Stimulated activated CD4-positive, alpha-beta T cell treated with anti-CD3 and anti-CD28 coated beads, Interleukin-4, amount 100 ng/mL, for 1 hour (primary cell): ENCODE measurements around the gene ECE1.
A peak's percentile ranks its signal among the peaks of the same experiment; 100 is the strongest.

Experiments used
- DNase-seq: peaks from one replicate; pipeline ENCODE4 v3.0.0-alpha.2; 2020

The ECE1 gene

GRCh38 chr1:21266119-21266774, 24.0 kb downstream of the ECE1 start:
- no peak for DNase-seq

- no peak for DNase-seq
These were observed 24.6 kb downstream of the ECE1 start for GRCh38 chr1:21265644-21266043.

- DNase-seq = no peak
These were observed 25.4 kb downstream of the ECE1 start for GRCh38 chr1:21264898-21265297.

DNA sequence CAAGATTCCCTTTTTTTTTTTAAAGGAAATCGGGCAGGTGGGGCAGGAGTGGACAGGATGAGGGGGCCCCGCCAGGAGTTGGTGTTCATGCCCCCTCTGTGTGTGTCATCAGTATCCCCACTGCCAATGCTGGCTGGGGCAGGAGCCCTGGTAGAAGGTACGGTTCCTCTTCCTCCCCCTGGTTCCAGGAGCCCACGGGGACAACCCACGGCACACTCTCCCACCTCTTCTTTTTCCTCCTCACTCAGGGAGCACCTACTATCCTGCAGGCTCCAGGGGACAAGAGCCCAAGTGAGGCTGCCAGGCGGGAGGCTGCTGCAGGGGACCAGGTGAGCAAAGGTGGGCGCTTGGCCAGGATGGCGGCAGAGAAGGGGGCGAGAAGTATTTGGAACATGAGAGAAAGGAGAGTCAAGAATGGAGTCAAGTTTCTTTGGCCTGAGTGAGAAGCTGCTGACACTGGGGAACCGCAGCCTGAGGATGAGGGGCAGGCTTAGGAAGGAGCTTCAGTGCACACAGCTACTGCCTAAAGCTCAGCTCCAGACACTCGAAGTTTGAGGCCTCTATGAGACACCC, 26.5 kb downstream of the ECE1 start:
- DNase-seq = no peak

DNA sequence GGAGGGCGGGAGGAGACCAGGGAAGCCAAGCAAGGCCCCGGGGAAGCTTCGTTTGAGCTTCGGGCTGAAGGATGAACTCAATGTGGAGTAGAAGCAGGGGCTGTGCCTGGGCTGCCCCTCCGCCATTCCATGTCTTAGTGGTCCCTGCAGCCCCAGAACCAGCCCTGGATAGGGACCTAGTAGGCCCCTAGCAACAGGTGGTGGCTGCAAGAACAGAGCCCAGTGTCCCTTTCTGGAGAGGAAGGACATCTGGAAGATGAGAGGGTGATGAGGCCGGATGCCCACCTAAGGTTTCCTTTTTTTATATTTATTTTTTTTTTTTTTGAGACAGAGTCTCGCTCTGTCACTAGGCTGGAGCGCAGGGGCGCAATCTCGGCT, 27.2 kb downstream of the ECE1 start:
- no peak for DNase-seq

DNA sequence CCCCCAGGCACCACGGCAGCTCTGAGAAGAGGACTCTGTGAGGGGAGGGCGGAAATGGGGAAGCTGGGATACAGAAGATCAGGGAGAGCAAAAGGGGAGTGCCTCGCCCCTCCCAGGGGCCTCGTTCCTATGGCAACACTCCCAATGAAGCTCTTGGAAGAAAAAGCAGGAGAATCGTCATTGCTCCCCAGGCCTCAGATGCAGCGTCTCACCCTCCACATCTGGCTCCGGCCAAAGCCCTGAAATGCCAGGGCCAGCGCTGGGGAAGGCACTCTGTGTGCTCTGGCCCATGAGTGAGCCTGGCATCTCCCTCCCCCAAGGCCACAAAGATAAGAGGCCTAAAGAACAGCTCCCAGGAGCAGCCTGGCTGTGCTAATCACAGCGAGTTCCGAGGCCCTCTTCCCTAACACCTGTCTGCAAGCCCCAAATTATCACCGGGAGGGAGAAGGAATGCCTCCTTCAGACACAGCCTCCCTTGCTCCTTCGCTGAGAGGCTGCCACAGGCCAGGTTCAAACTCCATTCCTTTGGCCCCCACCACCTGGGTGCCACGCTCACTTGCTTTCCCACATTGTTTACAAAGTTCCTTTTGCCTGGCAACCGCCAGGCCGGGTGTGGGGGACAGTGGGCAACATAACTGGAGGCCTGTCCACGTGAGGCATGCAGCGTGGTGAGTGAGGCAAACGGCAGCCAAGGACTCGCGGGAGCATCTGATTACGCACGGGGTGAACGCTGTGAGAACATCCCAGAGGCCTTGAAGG, 27.8 kb downstream of the ECE1 start:
- DNase-seq = no peak

- DNase-seq = no peak
These were observed 28.5 kb downstream of the ECE1 start for GRCh38 chr1:21261551-21262292.

GRCh38 chr1:21260405-21261125, 29.7 kb downstream of the ECE1 start:
- no peak for DNase-seq

- no peak for DNase-seq
These were observed 30.8 kb downstream of the ECE1 start for GRCh38 chr1:21259316-21260076.

- no peak for DNase-seq
These were observed 31.7 kb downstream of the ECE1 start for GRCh38 chr1:21258331-21259134.

DNA sequence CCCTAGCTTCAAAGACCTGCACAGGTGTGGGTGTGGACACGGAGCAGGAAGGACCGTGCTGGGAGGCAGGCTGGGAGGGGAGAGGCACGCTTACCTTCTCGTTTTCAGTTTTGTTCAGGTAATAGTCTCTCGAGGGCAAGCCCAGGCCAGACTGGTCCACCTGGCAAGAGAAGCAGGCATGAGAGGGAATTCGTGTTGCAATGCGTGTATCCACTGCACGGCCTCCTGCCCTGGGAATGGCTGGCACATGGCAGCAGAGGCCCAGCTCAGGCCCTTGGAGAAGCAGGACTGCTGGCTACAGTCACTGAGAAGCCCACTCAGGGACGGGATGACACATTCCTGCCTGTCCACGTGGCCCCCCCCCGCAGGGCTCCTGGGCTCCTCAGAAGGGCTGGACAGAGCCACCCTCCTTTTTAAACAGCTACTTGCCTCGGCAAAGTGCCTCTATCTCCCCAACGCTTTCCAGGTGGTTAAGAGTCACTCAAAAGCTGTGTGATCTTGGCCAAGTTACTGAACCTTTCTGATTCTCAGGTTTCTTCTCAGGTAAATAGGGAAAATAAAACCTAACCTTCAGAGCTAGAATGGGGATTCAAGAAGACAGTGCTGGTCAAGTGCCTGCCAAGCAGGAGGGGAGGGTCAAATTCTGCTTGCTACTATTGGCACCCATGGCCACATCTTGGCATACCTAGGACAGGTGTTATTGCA, 32.7 kb downstream of the ECE1 start:
- DNase-seq = no peak

- DNase-seq = no peak
These were observed 33.5 kb downstream of the ECE1 start for GRCh38 chr1:21256776-21257175.

GRCh38 chr1:21255943-21256320, 34.3 kb downstream of the ECE1 start:
- no peak for DNase-seq

DNA sequence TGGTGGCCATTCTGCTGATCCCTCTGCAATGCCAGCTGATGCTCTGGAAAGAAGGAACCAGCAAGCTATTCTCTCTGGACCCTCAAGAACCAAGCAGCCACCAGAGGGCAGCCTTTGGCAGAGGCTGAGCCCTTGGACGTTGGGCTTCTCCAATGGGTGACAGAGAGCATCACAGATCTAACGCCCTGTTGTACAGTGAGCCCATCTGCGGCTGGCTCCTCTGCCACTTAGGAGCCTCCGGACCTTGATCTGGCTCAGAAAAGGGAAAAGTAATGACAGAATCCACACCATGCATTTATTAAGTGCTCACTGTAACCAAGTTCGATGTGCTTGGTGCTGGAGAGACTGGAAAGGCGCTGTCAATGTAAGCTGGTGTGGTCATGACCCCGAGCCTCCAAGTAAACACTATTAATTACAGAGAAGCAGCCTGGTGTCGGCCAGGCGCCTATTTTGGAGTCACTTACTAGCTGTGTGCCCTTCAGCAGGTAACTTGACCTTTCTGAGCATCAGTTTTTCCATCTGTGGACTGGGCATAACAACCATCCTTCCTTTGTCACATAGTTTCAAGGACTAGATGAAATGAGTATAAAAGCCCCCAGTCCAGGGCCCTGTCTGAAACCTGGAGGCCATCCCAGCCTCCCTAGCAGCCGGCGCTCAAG, 34.9 kb downstream of the ECE1 start:
- DNase-seq = peak; percentile 87

DNA sequence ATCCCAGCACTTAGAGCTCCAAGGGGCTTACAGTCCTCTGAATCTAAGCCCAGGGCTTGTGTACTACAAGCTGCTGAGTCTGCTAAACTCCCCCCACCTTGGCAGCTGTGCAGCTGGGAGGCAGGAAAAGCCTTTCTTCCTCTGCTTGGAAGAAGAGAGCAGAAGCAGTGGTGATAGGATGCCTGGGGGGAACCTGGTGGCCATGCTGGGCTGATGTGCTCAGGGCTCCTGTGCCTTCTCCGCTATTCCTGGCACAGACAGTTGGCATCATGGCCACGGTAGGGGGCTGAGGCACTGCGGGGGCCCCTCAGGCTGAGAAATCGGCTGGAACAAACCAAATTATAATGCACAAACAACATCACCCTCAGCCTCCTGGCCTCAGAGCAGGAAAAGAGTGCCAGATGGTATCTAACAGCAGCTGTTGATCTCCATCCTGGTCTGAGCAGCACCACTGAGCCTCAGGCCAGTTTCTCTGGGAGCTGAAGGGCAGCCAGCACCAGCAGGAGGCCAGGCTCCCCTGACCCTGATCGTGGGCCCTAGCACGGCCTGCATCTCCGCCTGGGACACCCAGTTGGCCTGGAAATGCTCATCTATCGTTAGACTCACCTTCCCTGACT, 35.8 kb downstream of the ECE1 start:
- DNase-seq = no peak

GRCh38 chr1:21251773-21252471, 38.3 kb downstream of the ECE1 start:
- DNase-seq = no peak

DNA sequence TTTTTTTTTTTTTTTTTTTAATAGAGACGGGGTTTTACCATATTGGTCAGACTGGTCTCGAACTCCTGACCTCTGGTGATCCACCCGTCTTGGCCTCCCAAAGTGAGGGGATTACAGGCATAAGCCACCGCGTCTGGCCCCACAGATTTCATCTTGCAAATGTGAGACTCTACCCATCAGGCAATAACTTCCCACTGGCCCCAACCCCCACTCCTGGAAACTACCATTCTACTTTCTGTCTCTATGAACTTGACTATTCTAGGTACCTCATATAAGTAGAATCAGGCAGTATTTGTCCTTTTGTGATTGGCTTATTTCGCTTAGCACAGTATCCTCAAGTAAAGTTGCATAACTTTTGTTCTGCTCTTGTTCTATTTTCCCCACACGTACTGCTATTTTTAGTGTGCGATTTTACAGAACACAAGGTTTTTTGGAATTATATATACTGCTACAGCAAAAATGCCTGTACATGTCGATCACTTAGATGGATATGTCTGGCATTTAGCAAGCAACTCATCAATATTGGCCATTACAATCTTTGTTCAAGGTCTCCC, 40.2 kb downstream of the ECE1 start:
- DNase-seq = no peak

DNA sequence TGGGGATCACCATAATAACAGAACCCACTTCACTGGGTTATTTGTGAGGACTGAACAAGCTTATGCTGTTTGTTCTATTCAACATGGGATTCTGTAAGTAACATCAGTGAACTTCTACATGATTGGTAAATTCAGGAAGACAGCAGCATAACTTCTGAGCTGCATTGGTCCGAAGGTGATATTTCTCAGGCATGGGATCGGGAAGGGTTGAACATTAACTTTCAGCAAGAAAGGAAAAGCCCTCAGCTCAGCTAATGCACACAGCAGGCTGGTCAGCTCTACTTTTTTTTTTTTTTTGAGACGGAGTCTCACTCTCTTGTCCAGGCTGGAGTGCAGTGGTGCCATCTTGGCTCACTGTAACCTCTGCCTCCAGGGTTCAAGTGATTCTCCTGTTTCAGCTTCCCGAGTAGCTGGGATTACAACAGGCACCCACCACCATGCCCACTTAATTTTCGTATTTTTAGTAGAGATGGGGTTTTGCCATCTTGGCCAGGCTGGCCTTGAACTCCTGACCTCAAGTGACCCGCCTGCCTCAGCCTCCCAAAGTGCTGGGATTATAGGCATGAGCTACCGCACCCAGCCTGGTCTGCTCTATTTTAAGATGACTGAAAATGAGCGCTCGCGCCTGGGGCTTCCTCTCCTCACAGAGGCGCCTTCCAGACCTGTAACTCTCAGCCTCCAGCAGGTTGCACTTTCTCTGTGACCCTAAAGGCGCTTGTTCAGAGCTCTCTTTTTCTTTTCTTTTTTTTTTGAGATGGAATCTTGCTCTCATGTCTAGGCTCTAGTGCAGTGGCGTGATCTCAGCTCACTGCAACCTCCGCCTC, 42.2 kb downstream of the ECE1 start:
- DNase-seq = no peak
